VCaP (cell line): ENCODE results near the gene TP53AIP1.

ENCODE experiments used
- H3K27ac ChIP-seq: fragments of 450-650 bp; 2 replicates; pipeline ENCODE4 v1.5.1; 2017
- TF ChIP-seq, protein P1 (sequence below): fragments of 450-650 bp; conservative IDR thresholded peaks from 2 replicates; pipeline ENCODE4 v1.5.1; 2017; ENCODE audit warnings: mild to moderate bottlenecking, moderate library complexity

TP53AIP1 gene

DNA sequence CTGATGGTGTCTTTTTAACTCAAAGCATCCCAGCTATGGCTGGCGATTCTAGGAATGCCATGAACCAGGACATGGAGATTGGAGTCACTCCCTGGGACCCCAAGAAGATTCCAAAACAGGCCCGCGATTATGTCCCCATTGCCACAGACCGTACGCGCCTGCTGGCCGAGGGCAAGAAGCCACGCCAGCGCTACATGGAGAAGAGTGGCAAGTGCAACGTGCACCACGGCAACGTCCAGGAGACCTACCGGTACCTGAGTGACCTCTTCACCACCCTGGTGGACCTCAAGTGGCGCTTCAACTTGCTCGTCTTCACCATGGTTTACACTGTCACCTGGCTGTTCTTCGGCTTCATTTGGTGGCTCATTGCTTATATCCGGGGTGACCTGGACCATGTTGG lies 31.4 kb downstream of the TP53AIP1 start:
- TF ChIP-seq, protein P1, sequence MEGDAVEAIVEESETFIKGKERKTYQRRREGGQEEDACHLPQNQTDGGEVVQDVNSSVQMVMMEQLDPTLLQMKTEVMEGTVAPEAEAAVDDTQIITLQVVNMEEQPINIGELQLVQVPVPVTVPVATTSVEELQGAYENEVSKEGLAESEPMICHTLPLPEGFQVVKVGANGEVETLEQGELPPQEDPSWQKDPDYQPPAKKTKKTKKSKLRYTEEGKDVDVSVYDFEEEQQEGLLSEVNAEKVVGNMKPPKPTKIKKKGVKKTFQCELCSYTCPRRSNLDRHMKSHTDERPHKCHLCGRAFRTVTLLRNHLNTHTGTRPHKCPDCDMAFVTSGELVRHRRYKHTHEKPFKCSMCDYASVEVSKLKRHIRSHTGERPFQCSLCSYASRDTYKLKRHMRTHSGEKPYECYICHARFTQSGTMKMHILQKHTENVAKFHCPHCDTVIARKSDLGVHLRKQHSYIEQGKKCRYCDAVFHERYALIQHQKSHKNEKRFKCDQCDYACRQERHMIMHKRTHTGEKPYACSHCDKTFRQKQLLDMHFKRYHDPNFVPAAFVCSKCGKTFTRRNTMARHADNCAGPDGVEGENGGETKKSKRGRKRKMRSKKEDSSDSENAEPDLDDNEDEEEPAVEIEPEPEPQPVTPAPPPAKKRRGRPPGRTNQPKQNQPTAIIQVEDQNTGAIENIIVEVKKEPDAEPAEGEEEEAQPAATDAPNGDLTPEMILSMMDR = no peak
- H3K27ac ChIP-seq = no peak overlapping the region

DNA sequence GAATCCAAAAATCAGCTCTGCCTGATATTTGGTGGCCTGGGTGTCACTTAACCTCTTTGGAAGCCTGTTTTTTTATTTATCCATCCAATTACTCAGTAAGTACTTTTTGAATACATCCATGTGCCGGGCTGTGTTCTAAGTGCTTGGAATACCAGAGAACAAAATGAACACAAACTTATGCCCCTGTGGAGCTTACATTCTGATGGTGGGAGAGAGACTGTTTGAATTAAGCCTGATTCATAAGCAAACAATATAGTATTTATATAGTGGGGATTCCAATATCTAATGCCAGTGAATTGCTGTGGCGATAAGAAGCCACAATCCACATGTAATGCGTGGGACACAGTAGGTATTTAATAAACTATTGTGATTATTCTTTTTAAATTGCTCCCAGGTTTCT lies 32.1 kb downstream of the TP53AIP1 start:
- TF ChIP-seq, protein P1 = no peak
- no peak overlapping the region for H3K27ac ChIP-seq

DNA sequence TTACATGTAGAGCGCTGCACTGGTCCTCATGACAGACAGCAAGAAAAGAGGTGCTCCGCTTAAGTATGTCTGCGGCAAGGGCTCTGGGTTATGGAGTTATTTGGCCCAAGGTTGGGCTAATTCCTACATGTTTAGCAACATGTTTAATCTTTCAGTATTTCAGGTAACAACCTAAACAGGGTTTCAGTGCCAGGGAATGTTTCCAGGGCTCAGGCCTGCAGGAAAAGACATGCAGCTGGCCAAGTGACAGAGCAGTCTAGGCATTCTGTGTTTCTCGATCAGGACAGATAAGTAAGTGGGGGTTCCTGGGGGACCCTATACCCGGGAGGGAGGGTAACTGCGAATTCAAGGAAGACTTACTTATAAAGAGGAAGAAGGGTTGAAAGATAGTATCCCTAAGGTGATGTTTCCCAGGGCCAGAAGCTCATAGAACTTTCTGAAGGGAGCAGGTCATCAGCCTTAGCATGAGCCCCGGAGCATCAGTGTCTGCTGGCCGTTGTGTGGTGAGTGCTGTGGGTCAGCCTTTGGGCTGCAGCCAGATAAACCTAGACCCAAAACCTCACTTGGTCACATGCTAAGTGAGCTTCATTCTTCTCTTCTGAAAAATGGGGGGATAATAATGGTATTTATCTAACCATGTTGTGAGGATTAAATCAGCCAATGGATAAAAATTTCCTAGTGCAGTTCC lies 33.1 kb downstream of the TP53AIP1 start:
- TF ChIP-seq, protein P1 = no peak
- H3K27ac ChIP-seq = no peak overlapping the region

DNA sequence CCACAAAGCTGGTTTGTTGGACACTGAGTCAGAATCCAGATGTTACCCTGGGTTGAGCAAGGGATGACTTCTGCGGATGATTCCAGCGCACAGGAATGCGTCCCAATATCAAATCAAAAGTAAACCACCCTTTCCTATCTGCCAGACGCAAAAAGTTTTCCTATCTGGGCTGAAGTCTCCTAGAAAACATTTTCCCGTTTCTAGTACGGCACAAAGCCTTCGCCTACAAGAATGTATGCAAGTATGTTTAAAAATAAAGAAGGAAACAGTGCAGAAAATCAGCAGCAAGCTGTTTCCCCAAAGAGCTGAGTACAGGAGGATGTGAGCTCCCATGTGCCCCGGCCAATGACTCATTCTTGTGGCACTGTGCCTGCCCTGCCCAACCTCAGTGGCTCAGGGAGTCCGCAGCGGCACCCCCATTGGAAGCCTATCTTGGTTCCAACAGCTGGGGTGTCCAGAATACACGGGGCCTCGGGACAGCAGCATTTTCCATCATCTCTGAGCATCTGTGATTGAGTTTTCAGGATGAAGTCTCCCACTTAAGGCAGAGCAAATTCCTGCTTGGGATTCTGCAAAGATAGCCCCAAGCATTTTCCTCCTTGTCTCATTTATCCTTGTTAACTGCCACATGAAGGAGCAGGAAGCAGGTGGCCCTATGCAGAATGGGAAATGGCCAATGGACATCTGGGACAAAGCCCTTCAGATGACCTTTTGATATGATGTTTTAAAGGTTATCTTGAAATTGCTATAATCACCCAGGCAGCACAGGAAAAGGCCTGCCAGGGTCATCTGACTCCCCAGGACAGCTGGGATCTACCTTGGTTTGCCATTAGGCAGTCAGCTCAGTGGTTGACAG lies 34.1 kb downstream of the TP53AIP1 start:
- TF ChIP-seq, protein P1 = no peak
- no peak overlapping the region for H3K27ac ChIP-seq

DNA sequence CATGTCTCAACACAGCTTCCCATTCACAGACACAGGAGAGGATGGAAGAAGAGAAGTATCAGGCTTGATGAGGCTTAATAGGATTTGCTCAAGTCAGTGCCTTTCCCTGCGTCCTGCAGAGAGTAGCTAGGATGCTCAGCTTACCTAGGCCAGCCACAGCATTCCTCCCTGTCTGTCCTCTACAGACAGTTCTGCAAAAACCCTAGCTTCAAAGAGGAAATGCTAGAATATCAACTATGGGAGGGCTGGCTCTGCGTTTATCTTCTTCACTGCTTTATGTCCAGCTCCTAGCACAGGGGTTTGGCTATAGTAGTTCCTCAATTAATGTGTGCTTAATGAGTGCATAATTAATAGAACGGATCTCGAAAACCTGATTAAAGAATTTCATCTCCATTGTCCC lies 35.1 kb downstream of the TP53AIP1 start:
- TF ChIP-seq, protein P1 = no peak
- no peak overlapping the region for H3K27ac ChIP-seq

DNA sequence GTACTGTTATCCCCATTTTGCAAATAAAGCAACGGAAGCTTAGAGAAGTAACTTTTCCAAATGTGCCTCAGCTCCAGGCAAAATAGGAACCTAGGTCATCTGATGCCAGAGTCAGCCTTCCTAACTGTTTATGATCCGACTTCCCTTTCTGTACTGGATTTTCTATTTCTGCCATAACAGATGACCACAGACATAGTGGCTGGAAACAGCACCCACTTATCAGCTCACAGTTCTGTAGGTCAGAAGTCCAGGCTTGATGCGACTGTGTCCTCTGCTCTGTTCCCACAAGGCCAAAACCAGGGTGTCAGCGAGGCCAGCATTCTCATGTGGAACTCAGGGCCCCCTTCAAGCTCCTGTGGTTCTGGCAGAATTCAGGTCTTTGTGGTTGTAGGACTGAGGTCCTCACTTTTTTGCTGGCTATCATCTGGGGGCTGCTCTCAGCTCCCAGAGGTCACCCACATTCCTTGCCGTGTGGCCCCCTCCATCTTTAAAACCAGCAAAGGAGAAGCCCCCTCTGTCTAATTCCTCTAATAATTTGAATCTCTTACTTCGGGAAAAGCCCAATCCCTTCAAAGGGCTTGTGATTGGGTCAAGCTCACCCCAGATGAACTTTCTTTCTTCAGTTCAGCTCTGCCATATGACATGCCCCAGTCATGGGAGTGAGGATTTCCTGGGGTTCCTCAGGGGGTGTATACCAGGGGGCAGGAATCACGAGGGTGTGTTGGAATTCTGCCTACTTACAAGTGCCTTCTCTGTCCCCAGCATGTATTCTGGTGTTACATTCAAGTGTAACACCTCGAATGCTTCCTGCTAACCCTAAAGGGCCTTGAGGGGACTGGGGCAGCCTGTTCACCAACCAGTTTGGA lies 36.3 kb downstream of the TP53AIP1 start:
- peak overlapping the region; percentile 79 for H3K27ac ChIP-seq
- TF ChIP-seq, protein P1 = peak; percentile 67
